Measurements from ENCODE around the gene TMEM61.

- TF ChIP-seq ELF1 (IDR thresholded peaks at IDR 0.05) (no peak), JUND (IDR thresholded peaks at IDR 0.05) (no peak), MAX (IDR thresholded peaks at IDR 0.05; ENCODE audit: low read depth) (no peak), EZH2phosphoT487 (IDR thresholded peaks at IDR 0.05; ENCODE audit: borderline replicate concordance, low read depth) (no peak), CHD2 (IDR thresholded peaks at IDR 0.05; ENCODE audit: low read length, partially characterized antibody) (no peak), EP300 (IDR thresholded peaks at IDR 0.05; ENCODE audit: borderline replicate concordance in 1 of 2, low read depth in 1 of 2, low read length in 1 of 2) (no peak), CTCF (IDR thresholded peaks at IDR 0.05) (no peak), RAD21 (IDR thresholded peaks at IDR 0.05; ENCODE audit: low read length) (no peak), TEAD4 (IDR thresholded peaks at IDR 0.05; ENCODE audit: borderline replicate concordance, insufficient read depth) (no peak), MXI1 (IDR thresholded peaks at IDR 0.05; ENCODE audit: low read depth, low read length) (no peak)
Measured at GRCh38 chr1:54965624-54966340, 14.6 kb upstream of the TMEM61 start.

Measured in SK-N-SH (cell line).